Activated CD4-positive, alpha-beta T cell treated with anti-CD3 and anti-CD28 coated beads, Interleukin-2, amount 50 U/mL, for 16 hours (primary cell): ENCODE data around the gene KCTD17.

Experiments used
- DNase-seq: peaks from one replicate; pipeline ENCODE4 v3.0.0-alpha.2; 2020

Gene KCTD17

GRCh38 chr22:37107816-37108621 lies 56.5 kb downstream of the KCTD17 start:
- DNase-seq, result no peak

GRCh38 chr22:37109242-37109917 lies 57.8 kb downstream of the KCTD17 start, which contains the start of gene TMPRSS6:
Gene TMPRSS6 (minus strand): TSS chr22:37109713. CDS start chr22:37103417, 6,296 bp downstream.
- no peak for DNase-seq

- no peak for DNase-seq
Observed at GRCh38 chr22:37111156-37111717, 59.7 kb downstream of the KCTD17 start.

DNA sequence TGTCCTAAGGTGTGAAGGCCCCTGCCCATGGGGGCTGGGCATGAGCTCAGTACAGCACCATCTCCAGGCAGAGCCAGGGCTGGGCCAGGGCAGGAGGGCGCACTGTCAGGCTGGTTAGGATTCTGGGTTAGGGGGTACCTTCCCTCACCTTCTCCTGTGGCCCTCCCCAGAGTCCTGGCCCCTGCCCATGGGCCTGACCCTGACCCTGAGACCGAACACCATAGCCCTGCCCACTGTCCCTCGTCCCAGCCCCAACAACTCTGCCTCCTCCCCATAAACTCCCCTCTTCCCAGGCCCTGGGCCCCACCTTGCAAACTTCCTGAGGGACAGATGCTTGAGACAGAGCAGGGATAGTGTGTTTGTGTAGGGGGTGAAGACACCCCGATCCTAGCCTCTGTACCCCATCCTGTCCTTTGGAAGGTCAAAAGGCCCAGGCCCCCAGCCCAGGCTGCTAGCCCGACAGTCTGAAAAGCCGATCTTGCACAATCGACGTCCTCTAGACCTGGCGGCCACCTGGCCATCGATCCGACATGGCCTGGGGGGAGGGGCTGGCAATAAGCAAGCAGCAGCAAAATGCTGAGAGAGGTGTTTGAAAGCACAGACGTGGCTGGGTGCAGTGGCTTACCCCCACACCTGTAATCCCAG lies 60.7 kb downstream of the KCTD17 start:
- no peak for DNase-seq
